ENCODE data around the gene CTU2. TPM values are rescaled to one million over a fixed set of nuclear protein-coding genes. Genes with fewer than 3 reads are reported as not detected.

CTU2 gene
- total and polyA plus RNA-seq, 9 of the 15 experiments (the other 6 are each of a cell fraction or from before 2014, with no cell fraction given) = 1.3 to 105 (median 23.2) TPM

DNA sequence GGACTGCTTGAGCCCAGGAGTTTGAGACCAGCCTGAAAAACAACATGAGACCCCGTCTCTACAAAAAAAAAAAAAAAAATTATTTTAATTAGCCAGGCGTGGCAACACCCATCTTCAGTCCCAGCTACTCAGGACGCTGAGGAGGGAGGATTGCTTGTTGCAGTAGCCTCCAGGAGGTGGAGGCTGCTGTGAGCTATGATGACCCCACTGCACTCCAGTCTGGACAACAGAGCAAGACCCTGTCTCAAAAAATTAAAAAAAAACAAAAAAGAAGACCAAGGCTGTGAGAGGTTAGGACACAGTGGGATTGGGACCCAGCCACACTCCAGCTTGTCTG is 18.7 kb upstream of the CTU2 start (continued):
- TF ChIP-seq ZBTB11 (CRISPR knock-in tag; IDR thresholded peaks at IDR 0.05) (no peak), HNRNPUL1 (IDR thresholded peaks at IDR 0.05; ENCODE audit: low read length) (no peak), WHSC1 (IDR thresholded peaks at IDR 0.05; ENCODE audit: low read length) (no peak), PCBP2 (IDR thresholded peaks at IDR 0.05; ENCODE audit: low read depth, low read length, poor library complexity, severe bottlenecking) (no peak), SMAD1 (IDR thresholded peaks at IDR 0.05; ENCODE audit: low read depth, low read length, partially characterized antibody) (no peak), ZFP36 (IDR thresholded peaks at IDR 0.05; ENCODE audit: low read depth, low read length, partially characterized antibody) (no peak), TGIF2 (CRISPR knock-in tag; IDR thresholded peaks at IDR 0.05) (no peak), NONO (IDR thresholded peaks at IDR 0.05; ENCODE audit: low read depth in 2 of 2, low read length in 1 of 2) (no peak), RHOXF2B (CRISPR knock-in tag; conservative IDR thresholded peaks at IDR 0.05) (no peak), ZNF592 (IDR thresholded peaks at IDR 0.05) (no peak), ZNF263 (CRISPR knock-in tag; IDR thresholded peaks at IDR 0.05; ENCODE audit: borderline replicate concordance) (0 out of 2 replicates have a peak, but pooled peaks have one; percentile 15), ZBTB17 (CRISPR knock-in tag; IDR thresholded peaks at IDR 0.05) (no peak), CEBPG (CRISPR knock-in tag; IDR thresholded peaks at IDR 0.05) (0 out of 2 replicates have a peak, but pooled peaks have one; percentile 39), CEBPG (tag; conservative IDR thresholded peaks at IDR 0.05 in 1 of 2, IDR thresholded peaks at IDR 0.05 in 1 of 2) (no peak), ZNF253 (CRISPR knock-in tag; conservative IDR thresholded peaks at IDR 0.05) (no peak), RBM17 (IDR thresholded peaks at IDR 0.05; ENCODE audit: borderline replicate concordance, low read depth, low read length) (no peak)
- TF ChIP-seq, protein P1, sequence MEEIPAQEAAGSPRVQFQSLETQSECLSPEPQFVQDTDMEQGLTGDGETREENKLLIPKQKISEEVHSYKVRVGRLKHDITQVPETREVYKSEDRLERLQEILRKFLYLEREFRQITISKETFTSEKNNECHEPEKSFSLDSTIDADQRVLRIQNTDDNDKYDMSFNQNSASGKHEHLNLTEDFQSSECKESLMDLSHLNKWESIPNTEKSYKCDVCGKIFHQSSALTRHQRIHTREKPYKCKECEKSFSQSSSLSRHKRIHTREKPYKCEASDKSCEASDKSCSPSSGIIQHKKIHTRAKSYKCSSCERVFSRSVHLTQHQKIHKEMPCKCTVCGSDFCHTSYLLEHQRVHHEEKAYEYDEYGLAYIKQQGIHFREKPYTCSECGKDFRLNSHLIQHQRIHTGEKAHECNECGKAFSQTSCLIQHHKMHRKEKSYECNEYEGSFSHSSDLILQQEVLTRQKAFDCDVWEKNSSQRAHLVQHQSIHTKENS (CRISPR knock-in tag; IDR thresholded peaks at IDR 0.05) = no peak
- TF ChIP-seq, protein P2, sequence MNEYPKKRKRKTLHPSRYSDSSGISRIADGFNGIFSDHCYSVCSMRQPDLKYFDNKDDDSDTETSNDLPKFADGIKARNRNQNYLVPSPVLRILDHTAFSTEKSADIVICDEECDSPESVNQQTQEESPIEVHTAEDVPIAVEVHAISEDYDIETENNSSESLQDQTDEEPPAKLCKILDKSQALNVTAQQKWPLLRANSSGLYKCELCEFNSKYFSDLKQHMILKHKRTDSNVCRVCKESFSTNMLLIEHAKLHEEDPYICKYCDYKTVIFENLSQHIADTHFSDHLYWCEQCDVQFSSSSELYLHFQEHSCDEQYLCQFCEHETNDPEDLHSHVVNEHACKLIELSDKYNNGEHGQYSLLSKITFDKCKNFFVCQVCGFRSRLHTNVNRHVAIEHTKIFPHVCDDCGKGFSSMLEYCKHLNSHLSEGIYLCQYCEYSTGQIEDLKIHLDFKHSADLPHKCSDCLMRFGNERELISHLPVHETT (CRISPR knock-in tag; conservative IDR thresholded peaks at IDR 0.05 in 1 of 2, IDR thresholded peaks at IDR 0.05 in 1 of 2) = no peak
